GM21390 (cell line): Measurements from ENCODE around the gene FZR1.
"Not testable (repeated sequence)": the region's sequence is repeated elsewhere in the genome, so short reads cannot be mapped to it uniquely, and the experiment has no call there.

Experiments
- ATAC-seq: cut with Tn5 transposase; IDR thresholded peaks from one replicate; pipeline ENCODE4 v1.9.1; 2021; ENCODE audit not compliant: unreplicated experiment

Gene FZR1

GRCh38 chr19:3494051-3494450 is 12.1 kb upstream of the FZR1 start:
- no peak for ATAC-seq

GRCh38 chr19:3494559-3494958 is 11.6 kb upstream of the FZR1 start:
- ATAC-seq = no peak

GRCh38 chr19:3496392-3497273 is 9.5 kb upstream of the FZR1 start:
- no peak for ATAC-seq

GRCh38 chr19:3497757-3498520 is 8.2 kb upstream of the FZR1 start:
- no peak for ATAC-seq

- ATAC-seq = no peak
These were observed 6.2 kb upstream of the FZR1 start for GRCh38 chr19:3499738-3500428.

GRCh38 chr19:3500429-3501101 is 5.5 kb upstream of the FZR1 start, which contains the start of gene DOHH:
TSS of gene DOHH (minus strand) at chr19:3500674. CDS start at chr19:3496814, 3,860 bp downstream.
- peak; percentile 68 for ATAC-seq

GRCh38 chr19:3501780-3502179 is 4.3 kb upstream of the FZR1 start:
- ATAC-seq = no peak

- no peak for ATAC-seq
These were observed 3.0 kb upstream of the FZR1 start for GRCh38 chr19:3503036-3503572.

- ATAC-seq = no peak
These were observed 1.4 kb upstream of the FZR1 start for GRCh38 chr19:3504735-3505134.

GRCh38 chr19:3506384-3507340 is 551 bp downstream of the FZR1 start:
- peak; percentile 9 for ATAC-seq

GRCh38 chr19:3507371-3508120 is 1.4 kb downstream of the FZR1 start:
- ATAC-seq = no peak

GRCh38 chr19:3508121-3508661 is 2.1 kb downstream of the FZR1 start:
- ATAC-seq = not testable (repeated sequence)

- no peak for ATAC-seq
These were observed 2.8 kb downstream of the FZR1 start for GRCh38 chr19:3508771-3509535.

- ATAC-seq = no peak
These were observed 3.5 kb downstream of the FZR1 start for GRCh38 chr19:3509566-3509989.

GRCh38 chr19:3510727-3511126 is 4.6 kb downstream of the FZR1 start:
- ATAC-seq = no peak

- ATAC-seq = no peak
These were observed 5.6 kb downstream of the FZR1 start for GRCh38 chr19:3511506-3512251.
